DMS114 treated with DMSO at 0.1 percent for 48 hours (cell line): Measurements from ENCODE around the gene TP63.
"Not testable (repeated sequence)": the region's sequence is repeated elsewhere in the genome, so short reads cannot be mapped to it uniquely, and the experiment has no call there.

Experiments used
- DNase-seq: peaks from one replicate; lab custom pipeline; 2025; ENCODE audit not compliant: unreplicated experiment; lab: John Stamatoyannopoulos, UW

TP63 gene

DNA sequence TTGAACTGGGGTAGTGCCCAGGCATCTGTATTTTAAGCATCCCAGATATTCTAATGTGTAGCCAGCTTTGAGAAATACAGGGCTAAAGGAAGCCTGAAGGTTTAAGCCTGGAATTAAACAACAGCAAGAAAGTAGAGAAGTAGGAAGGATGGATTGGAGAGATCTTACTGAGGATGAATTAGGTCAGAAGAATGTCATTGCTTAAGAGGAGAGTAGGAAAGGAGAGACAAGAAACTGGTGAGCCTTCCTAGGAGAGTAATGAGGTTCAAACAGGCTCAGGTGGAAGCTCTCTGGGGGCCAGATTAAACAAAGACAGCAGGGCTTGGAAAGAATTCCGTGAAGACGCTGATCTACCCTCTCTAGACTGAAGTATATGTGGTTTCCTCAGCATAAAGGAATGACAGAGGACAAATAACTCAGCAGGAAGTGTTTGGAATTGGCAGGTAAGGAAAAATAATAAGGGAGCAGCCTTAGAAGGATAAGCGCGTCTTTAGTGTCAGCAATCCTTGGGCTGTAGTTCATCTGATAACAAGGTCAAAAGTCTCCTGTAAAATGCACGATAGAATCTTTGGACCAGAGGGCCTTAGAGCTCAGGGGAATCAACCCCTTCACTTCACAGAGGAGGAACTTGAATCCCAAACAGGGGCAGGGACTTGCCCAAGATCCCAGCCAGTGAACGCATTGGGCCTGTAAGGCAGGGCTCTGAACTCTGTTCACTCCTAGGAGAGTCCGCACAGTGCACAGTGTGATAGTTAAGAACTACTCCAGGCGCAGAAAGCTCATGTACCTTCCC, 90.9 kb downstream of the TP63 start:
- no peak for DNase-seq

DNA sequence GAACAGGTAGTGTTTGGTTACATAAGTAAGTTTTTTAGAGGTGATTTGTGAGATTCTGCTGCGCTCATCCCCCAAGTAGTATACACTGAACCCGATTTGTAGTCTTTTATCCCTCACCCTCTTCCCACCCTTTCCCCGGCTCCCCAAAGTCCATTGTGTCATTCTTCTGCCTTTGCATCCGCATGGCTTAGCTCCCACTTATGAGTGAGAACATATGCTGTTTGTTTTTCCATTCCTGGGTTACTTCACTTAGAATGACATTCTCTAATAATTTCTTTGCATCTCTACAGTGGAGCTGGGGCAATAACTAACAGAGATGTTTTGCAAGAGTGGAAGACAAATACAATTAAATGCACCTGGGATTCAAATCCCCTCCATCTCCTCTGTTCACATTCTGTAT, 93.2 kb downstream of the TP63 start:
- no peak for DNase-seq

DNA sequence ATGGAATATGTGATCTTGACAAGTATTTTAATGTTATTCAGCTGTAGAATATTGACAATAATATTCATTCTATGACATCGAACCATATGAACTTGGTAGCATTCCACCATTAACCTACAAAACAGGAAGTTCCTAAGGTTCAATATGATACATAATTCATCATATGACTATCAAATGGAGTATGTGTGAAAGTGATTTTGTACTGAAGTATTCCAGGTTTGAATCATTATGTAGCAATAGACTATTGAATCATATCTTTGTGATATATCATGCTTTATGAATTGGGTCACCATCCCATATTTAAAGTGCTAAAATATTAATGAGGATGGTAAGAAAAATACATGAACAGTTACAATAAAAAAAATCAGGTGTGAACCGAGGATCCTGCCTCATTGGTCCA, 95.1 kb downstream of the TP63 start:
- no peak for DNase-seq

DNA sequence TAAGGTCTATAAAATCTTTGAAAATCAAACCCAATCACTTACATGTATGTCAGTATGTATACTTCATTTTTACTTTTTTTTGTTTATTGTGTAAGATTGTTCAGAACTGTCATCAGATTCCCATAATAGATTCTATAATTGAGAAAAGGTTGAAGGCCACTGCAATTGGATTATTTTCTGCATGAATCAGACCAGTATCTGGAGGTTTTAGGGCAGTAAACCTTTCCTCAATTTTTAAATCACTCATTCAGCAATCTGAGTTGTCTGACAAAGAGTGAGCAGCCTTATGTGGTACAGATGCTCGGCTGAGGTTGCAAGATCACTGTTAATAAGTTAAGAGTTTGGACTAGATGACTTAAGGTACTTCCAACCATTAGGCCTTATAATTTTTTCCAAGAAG, 96.0 kb downstream of the TP63 start:
- DNase-seq = no peak

DNA sequence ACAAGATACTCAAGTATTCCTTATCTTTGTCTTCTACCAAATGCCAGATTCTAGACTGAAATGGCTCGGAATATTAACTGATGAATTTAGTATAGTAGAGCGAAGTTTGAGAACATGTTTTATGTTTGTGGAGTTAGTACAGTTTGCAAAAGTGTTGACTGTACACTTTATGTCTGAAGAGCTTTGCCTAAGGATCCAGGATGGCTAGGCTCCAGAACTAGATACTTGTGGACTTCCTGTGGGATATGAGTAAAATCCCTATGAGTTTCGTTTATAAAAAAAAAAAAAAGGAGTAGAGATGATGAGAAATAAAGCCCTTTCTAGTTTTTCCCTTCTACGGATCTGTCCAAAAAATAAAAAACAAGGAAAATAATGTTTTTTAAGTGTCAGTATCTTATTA, 96.7 kb downstream of the TP63 start:
- DNase-seq = no peak

DNA sequence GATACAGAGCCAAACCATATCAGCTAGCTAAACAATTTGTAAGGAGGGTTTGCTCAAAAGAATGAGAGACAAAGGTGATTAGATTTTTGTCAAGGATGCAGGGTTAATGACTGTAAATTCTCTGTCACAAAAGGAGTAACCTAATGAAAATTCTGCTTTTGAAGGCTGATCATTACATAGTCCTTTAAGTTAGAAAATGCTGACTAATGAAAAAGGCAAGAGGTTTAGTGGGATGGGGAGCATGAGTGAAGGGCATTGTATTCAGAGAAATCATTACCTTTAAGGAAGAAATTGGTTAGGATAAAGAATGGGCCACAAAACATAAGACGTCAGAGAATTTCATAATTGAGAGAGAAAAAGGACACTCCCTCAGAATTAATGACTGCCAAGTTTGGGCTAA, 97.7 kb downstream of the TP63 start:
- DNase-seq = no peak

DNA sequence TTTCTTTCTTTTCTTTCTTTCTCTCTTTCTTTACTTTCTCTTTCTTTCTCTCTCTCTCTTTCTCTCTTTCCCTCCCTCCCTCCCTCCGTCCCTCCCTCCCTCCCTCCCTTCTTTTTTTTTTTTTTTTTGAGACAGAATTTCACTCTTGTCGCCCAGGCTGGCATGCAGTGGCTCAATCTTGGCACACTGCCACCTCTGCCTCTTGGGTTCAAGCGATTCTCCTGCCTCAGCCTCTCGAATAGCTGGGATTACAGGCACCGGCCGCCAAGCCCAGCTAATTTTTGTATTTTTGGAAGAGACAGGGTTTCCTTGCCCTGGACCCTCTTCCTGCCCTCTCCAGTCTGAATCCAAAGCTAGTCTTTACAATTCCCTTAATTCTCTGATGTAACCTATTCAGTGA, 102.9 kb downstream of the TP63 start:
- no peak for DNase-seq

DNA sequence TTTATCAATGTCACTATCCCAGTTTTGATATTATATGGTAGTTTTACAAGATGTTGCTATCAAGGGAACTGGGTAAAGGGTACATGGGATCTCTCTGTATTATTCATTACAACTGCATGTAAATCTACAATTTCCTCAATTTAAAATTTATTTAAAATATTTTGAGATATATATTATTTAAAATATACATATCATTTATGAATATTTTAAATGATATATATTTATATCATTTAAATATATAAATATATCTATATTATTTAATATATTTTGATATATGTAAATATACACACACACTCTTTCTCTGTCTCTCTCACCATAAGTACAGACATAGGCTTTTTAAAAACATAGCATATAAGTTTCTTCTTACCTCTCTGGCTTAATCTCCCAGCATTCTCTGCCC, 104.7 kb downstream of the TP63 start:
- DNase-seq = no peak

DNA sequence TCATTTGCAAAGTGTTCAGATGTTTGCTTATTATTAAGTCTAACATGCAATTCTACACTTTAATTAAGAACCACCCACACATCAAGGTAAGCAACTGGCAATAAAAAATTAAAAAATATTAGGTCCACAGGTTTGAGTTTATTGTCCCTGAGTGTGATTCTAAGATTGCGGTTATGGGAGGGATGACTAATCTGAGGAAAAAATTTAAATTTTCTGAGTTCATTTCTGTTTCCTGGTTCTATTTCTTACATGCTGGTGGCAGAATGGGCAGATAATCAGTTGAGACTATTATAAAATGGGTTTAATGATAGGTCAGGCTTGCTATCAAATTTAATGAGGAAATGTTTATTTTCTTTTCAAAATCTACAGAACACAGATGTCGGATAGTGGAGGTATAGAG, 105.9 kb downstream of the TP63 start:
- no peak for DNase-seq

DNA sequence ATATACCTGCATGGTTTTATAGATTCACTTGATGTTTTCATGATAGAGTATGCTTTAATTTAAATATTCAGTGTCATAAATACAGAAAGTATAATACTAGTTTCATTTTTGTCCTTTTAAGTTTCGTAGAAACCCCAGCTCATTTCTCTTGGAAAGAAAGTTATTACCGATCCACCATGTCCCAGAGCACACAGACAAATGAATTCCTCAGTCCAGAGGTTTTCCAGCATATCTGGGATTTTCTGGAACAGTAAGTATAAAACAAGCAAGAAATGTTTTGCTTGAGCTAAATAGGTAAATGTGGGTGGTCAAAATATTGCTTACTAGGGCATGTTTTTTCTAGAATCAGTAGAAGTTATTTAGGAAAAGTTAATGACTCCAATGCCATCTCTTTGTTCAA, 106.4 kb downstream of the TP63 start:
- DNase-seq = no peak

DNA sequence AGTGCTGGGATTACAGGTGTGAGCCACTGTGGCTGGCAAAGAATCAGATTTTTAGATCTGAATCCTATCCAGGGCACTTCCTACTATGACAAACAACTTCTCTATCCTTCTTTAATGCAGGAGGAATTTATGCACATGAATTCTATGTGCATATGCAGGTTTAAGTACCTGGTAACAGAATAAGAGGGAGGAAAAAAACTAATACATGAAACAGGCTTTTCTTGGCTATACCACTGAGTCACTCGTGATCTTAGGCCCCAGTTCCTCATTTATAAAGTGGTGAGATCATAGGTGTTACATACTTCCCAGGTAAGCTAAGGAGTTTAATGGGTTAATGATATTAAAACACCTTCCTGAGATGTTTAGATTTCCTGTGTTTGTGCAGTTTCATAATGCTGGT, 108.2 kb downstream of the TP63 start:
- no peak for DNase-seq

DNA sequence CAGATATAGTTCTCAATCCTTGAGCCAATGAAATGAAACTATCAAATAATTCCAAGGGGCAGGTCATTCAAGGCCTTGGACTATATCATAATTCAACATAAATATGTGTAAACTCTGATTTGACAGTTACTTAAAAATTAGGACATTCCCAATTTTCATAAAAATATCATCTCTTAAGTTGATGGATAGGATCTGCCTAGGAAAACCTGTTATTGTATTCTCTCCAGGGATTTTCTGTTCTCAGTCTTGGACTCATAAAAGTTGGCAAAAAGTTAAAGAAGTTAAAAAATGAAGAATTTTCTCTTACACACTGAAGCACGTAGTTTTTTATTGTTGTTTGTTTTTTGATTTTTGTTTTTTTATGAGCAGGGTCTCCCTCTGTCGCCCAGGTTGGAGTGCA, 109.0 kb downstream of the TP63 start:
- no peak for DNase-seq

DNA sequence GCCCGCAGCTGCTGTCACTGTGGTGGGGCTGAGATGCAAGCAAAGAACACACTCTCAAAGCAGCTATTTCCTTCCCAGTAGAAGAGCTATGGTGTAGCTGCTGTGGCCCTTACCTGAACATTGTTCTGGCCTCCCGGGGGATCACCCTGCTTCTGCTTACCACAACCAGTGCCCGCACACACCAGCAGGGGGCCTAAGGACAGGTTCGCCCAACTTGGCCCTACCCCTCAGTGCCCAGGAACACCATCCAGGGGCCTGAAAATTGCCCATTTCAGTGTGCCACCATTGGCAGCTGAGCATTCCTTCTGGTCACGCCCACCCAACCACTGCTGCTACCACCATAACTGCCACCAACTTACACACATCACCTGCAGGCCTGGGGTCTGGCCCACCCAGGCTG, 113.0 kb downstream of the TP63 start:
- DNase-seq = no peak

DNA sequence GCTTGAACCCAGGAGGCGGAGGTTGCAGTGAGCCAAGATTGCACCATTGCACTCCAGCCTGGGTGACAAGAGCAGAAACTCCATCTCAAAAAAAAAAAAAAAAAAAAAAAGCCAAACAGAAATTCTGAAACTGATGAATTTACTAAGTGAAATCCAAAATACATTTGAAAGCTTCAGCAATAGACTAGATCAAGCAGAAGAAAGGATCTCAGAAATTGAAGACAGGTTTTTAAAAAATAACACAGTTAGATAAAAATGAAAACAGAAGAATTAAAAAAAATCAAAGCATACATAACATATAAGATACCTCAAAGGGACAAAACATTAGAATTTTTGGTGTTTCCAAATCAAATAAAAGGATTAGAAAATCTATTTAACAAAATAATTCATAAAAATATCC, 114.4 kb downstream of the TP63 start:
- no peak for DNase-seq

DNA sequence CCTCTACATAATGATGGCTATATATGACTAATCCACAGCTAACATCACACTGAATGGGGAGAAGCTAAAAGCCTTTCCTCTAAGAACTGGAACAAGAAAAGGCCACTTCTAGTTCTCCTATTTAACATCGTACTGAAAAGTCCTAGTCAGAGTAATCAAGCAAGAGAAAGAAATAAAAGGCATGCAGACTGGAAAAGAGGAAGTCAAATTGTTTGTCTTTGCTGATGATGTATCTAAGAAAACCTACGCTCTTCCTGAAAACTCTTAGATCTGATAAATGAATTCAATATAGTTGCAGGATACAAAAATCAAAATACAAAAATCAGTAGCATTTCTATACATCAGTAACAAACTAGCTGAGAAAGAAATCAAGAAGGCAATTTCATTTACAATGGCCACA, 116.9 kb downstream of the TP63 start:
- no peak for DNase-seq

DNA sequence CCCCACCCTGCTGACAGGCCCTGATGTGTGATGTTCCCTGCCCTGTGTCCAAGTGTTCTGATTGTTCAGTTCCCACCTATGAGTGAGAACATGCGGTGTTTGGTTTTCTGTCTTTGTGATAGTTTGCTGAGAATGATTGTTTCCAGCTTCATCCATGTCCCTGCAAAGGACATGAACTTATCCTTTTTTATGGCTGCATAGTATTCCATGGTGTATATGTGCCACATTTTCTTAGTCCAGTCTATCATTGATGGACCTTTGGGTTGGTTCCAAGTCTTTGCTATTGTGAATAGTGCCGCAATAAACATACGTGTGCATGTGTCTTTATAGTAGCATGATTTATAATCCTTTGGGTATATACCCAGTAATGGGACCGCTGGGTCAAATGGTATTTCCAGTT, 119.8 kb downstream of the TP63 start:
- not testable (repeated sequence) for DNase-seq

DNA sequence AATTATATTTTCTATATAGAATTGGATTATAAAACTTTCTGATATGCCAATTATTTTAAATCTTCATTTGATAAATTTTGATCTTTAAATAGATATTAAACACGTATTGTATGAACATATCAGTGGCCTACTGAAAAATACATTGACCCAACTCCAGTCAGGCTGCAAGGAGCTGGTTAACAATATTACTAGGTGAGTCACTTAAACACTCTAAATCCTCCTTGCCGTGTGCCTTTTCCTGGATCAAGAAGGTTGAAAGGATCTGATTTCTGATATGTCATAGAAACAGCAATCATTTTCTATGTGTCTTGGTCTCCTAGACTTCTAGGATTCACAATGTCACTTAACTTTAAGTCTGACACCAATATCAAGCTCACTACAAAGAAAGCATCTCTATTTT, 123.2 kb downstream of the TP63 start:
- no peak for DNase-seq

DNA sequence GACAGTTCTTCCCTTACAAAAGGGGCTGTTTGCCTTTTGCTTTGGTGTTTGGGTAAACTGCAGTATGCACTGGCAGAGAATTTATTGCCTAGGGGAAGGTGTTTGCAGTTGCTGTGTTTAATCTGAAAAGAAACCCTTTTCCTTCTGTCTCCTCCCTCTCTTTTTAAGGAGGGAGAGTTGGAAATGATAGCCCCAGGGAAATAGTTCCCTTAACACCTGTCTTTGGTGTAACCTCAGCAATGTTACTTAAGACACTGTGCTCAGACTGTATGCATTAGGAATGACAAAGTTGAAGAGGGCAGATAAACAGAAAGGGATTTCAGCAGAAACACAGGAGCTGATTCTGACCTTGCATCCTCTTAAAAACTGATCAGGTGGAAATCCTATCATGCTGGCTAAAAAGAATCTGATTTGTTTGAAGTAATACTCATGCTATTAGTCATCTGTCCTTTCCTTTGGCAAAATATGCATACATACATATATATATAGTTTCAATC, 125.4 kb downstream of the TP63 start:
- DNase-seq = no peak

DNA sequence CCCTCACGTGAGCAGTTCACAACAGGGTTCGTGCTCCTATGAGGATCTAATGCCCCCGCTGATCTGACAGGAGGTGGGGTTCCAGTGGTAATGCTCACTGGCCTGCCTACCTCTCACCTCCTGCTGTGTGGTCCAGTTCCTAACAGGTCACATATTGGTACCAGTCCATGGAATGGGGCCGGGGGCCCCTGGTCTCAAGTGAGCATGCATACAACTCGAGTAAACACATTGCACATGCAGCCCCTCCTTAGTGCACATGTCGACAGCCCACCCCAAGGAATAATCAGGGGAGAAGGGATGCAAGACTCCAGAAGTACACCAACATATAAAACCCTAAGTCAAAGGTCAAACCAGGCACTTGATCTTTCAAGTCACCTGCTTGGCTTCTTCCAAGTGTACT, 127.0 kb downstream of the TP63 start:
- no peak for DNase-seq

DNA sequence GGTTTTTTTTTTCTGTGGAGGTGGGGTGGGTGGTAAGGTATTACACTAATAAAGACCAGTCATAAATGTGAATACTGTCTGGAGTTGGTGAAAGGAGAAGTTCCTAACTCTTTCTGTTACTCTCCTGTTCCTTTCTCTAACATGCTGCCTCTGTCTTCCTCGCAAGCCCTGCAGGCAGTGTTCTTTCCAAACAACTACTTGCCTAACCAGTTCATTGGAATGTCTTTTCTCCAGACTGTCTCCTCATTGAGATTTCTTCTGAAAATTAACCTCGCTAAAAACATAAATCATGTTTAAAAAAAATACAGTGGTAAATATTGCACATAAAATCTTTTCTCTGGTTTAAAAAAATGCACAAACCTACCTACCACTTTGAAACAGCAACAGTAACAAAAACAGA, 135.2 kb downstream of the TP63 start:
- no peak for DNase-seq

DNA sequence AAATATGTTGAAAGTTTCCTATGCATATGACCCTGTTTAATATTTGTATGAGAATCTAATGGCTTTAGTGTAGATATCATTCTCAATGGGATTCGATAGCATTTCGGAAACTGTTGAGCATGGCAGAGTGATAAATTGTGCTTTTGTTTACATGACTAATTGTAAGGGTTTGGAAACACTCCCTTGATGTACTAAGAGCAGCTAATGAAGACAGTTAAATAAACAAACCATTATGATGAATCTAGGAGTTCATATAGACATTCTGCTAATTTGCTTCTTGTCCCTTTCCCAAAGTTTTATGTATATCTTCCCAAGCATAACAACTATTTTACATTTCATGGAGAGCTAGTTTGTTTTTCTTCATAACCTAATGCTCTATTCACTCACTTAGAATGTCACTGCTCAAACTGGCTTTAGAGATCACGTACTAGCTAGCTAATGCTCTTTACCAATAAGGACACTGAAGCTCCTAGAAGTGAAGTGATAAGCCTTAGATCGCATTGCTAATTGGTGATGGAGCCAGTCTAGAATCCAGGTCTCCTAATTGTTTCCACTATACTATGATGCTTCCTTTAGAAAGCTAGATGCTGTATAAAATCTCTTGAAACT, 140.8 kb downstream of the TP63 start:
- no peak for DNase-seq

DNA sequence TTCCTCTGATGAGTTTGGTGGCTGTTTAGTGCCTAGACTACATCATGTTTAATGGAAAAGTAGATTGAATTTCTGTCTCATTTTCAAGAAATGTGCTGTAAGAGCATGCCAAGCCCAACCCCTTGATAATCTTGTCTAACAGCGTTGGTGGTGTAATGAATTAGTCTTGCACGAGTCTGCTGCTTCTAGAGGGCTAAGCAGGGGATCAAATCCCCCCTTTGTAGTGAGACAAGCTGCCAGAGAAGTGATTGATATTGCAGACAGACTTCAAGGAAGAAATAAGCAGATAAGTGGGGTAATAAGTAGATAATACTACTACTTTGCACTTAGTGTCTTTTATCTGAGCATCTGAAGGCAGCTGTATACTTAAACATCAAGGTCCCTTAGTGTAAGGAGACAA, 141.4 kb downstream of the TP63 start:
- no peak for DNase-seq

DNA sequence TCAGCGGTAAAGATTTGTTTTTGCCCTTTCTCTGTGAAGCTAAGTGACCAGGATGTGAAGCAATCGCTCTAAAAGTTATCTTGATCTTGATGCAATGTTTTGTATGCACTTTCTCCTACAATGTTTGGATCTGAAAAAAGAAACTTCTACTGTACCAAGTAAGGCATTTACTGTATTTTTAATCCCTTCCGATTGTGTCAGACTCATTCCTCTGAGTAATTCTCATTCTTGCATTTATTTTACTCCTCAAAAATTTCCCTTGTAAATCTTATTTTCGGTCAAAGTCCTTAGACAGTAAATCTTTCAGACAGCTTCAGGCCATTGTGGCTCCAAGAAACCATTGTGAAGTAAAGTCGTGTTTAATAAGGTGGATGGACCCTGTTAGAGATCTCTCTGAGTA, 141.9 kb downstream of the TP63 start:
- no peak for DNase-seq
